Loucy (cell line): ENCODE measurements around the gene THY1.

Experiments used
- EZH2phosphoT487 ChIP-seq: fragments of 200-600 bp; IDR thresholded peaks from 2 replicates; pipeline ENCODE4 v1.6.1; 2018; ENCODE audit warnings: antibody characterized with exemption, mild to moderate bottlenecking, moderate library complexity, borderline replicate concordance
- TF ChIP-seq, protein P1 (sequence below): fragments of 200-600 bp; sonication (generic); conservative IDR thresholded peaks from 2 replicates; pipeline ENCODE4 v1.5.1; 2014; ENCODE audit warnings: mild to moderate bottlenecking, antibody characterized with exemption, low read length

DNA sequence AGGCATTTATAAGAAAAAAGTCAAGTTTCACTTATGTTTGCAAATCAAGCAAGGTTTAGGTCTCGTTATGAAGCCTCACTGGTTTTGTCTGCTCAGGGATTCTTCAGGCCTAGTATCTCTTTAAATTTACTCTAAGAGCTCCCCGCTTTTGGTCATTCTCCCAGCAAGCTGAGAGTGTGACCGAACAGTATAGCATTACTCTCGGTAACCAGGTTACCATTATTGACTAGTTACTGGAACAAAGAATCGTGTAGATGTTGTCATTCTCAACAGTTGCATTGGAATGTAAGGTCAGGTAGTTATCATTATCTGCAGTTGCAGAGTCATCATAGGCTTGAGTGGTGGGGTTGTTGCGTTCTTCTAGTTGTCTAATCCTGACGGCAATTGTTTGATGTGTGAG, 31.7 kb downstream of the THY1 start:
- TF ChIP-seq, protein P1, sequence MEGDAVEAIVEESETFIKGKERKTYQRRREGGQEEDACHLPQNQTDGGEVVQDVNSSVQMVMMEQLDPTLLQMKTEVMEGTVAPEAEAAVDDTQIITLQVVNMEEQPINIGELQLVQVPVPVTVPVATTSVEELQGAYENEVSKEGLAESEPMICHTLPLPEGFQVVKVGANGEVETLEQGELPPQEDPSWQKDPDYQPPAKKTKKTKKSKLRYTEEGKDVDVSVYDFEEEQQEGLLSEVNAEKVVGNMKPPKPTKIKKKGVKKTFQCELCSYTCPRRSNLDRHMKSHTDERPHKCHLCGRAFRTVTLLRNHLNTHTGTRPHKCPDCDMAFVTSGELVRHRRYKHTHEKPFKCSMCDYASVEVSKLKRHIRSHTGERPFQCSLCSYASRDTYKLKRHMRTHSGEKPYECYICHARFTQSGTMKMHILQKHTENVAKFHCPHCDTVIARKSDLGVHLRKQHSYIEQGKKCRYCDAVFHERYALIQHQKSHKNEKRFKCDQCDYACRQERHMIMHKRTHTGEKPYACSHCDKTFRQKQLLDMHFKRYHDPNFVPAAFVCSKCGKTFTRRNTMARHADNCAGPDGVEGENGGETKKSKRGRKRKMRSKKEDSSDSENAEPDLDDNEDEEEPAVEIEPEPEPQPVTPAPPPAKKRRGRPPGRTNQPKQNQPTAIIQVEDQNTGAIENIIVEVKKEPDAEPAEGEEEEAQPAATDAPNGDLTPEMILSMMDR = no peak
- TF ChIP-seq EZH2phosphoT487 = no peak
